ENCODE measurements around the gene MYH9.
"Not testable (repeated sequence)": the region's sequence is repeated elsewhere in the genome, so short reads cannot be mapped to it uniquely, and the experiment has no call there.

MYH9 gene

DNA sequence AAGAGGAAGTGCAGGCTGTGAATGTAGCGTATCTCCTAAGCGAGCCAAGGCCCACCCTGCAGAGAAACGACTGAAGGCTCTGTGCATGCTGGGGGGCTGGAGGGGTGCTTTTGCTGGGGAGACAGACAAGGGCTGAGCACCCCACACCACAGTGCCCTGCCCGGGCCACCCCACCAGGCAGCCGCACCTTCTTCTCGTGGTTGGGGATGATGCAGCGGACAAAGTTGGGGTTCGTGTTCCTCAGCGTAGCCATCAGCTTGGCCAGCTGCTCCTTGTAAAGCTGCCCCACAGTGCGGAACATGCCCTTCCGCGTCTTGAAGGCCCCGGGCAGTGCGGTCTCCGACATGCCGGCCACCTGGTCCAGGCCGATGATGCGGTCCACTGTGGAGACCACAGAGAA, 81.5 kb downstream of the MYH9 start:
- no peak for DNase-seq

DNA sequence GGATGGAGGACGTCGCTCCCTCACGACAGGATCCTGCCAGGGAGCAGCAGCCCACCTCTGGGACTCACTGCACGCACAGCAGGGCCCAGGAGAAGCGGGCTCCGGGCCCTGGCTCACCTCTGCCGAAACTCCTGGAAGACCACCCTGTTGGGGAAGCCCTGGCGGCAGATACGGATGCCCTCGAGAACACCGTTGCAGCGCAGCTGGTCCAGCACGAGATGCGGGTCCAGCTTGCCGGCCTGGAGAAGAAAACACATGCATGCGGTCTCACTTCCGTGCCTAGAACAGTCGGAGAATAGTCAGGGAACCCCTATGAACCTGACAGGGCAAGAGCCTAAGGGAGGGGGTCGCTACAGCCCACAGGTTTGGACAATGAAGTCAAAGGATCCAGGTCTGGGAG, 82.0 kb downstream of the MYH9 start:
- DNase-seq: no peak

DNA sequence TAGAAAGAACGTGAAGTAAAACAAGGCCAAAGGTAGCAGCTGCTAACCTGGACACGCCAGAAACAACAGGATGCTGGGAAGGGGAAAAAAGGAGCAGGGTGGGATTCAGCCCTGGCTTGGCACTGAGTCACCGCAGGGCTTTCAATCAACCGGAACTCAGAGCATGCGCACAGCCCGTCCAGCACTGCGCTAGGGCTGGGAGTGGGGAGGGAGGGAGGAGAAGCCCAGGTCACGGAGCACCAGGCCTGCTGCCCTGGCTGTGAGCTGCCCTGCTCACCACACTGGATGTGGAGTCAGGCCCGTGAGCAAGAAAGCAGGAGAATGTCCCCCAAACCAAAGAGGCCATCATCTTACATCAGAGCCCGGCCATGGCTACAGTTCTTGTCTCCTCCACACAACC, 83.3 kb downstream of the MYH9 start:
- no peak for DNase-seq

DNA sequence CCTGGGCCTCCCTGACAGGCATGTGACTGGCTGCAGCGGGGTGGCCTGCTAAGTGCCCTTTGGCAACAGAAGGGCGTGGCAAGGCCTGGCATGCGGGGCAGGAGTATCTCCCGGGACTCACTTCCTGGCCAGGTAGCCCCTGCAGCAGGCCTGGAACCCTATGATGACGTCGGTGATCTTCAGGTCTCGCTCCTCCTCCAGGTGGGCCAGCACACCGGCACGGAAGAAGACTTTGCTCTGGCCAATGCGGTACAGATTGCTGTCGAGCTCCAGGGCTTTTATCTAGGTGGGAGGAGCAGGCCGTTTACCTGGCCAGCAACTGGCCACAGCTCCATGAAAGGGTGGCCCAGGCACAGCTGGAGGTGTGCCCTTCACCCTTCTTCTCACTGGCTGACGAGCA, 83.9 kb downstream of the MYH9 start:
- no peak for DNase-seq

DNA sequence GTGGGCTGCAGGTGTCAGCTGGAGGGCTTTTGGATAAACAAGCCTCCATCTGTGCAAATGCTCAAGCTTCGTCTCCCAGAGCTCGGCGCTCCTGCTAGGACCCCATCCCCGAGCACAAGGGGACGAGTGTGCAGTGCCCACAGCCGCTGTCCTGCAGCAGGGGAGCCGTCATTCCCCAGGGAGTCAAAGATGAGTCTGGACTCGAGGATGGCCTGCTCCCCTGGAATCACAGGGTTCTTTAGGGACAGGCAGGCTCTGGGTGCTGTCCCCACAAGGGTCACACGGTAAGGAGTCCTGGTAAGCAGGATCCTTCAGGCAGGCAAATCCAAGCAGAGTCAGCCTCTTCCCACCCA, 84.7 kb downstream of the MYH9 start:
- DNase-seq: no peak

DNA sequence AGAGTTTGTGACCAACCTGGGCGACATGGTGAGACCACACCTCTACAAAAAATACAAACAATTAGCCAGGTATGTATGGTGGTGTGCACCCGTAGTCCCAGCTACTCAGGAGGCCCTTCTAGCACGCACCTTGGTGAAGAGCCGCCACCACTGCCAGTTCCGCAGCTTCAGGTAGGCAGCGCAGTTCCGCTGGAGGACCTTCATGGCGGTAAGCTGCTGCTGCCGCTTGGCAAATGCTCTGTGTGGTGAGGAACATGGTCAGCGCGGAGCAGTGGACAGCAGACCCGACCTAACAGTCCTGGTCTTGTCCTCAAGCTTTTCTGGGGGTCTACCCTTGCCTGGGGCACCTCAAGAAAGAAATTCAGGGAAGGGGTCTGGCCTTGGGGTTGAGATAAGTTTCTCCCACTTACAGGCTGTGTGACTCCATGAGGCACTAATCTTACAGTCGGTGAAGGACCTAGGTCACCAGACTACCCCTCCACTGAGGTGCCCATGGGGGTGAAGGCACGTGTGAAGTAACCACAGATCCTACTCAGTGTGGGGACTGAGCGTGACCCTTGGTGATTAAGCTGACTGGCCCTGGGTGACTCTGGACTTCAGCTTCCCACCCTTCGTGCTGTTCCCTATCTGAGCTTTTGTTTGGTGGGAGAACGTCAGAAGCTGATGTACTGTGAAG, 85.2 kb downstream of the MYH9 start:
- DNase-seq: no peak

DNA sequence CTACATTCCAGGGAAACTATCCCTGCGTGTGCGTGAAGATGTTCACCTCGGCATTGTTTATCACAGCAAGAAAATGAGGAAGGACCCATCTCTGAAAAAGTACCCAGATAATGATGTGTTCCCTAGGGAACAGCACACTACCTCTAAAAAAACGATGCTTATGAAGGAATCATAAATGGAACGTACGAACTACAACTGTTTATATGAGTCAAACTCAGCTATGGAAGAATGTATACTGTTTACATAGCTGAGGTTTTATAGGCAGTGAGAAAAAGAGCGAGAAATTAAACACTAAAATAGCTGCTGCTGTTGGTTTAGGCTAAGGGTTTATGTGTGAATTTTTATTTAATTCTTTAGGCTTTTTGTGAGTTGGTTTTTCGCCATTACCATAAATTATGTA, 85.9 kb downstream of the MYH9 start:
- no peak for DNase-seq

DNA sequence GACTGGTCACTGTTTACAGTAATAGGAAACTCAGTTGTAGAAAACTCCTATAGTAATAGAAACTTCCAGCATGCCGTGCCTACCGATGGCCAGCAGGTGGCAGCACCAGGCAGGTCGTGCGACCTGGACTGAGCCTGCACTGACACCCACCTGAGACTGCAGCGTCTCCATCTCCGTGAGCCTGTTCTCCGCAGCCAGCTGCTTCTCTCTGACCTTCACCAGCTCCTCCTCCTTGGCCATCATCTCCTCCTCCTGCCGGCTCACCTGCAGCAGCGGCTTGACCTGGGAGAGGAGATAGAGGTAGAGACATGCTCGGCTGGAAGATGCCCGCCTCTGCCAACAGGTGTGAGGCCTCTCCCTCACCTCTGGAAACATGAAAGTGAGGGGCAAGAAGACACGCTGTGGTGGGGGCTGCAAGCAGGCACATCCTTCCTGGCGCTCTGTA, 86.4 kb downstream of the MYH9 start:
- DNase-seq: peak; percentile 89

DNA sequence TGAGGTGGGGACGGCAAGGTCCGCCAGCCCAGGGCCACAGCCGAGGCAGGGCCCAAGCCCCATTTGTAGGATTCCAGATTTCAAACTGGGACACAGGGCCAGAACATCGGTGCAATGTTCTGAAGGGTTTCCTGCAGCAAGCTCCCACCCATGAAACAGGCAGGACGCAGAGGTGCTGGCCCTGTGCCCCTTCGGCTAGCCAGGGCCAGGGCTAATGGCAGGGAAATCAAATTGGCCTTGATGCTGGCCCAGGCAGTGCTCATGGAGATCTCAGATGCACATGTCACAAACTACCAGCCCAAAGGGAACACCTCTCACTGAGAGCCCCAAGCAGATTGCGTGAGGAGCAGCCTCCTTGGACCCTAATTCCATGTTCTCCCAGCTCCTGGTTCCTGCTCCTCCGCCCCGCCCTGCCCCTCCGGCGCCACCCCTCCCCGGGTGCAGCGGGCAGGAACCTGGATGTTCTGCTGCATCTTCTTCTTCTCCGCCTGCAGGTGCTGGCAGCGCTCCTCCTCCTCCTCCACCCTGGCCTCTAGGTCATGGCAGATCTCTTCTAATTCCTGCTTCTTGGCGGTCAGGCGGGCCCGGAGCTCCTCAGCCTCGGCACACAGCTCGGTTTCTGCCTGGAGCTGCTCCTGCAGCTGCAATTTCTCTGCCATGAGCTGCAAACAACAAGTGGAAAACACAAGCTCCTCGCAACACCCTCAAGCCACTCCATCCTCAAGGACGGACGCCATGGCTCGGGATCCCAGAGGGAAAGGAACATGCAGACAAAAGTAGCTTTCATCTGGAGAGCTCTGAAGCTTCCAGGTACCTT, 87.2 kb downstream of the MYH9 start:
- no peak for DNase-seq

DNA sequence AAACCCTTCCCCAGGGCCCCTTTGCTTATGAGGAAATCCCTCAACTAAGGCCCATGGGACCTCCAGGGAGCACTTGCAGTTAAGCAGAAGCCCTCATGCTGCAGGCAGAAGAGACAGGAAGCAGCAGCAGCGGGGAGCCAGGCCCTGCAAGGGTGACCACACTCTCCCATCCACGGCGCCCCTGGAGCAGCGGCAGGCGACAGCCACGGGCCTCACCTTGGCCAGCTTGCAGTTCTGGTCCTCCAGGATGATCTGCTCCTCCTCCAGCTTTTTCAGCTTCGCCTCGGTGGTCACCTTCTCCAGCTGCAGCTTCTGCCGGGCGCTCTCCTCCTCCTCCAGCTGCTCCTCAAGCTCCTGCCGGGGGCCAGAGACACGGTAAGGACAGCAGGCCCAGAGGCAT, 87.9 kb downstream of the MYH9 start:
- DNase-seq: no peak

DNA sequence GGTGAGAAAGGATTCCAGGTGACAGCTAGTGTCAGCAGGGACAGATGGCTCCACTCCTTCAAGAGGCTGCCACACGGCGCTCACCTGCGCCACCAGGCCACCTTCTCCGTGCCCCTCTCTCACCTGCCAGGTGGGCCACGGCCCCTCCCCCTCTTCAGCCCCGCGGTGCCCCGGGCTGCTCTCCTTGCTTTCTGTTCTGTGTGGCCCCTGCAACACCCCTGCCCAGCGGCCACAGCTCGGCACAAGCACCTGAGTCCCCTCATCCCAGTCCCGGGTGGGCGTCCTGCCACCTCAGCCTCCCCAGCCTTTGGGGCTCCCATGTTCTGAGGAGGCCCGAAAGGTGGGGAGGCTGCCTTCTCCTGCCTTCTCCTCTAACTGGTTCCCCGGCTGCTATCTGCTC, 88.5 kb downstream of the MYH9 start:
- no peak for DNase-seq

DNA sequence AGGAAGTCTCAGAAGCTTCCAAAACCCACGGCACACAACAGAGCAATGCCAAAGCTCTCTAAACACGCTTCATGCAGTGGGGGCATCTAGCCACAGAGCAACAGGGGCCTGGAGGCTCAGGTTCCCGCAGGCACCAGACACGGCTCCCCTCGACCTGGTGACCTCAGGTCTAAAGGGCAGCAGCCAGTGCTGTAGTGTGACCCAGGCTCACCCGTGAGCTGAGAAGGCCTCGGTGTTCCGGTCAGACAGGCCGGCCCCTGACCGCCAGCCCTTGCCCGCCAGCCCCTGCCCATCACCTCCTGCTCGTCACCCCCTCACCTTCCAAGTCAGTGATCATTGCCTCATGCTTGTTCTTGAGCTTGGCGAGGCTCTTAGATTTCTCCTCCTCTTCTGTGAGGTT, 89.2 kb downstream of the MYH9 start:
- DNase-seq: no peak

DNA sequence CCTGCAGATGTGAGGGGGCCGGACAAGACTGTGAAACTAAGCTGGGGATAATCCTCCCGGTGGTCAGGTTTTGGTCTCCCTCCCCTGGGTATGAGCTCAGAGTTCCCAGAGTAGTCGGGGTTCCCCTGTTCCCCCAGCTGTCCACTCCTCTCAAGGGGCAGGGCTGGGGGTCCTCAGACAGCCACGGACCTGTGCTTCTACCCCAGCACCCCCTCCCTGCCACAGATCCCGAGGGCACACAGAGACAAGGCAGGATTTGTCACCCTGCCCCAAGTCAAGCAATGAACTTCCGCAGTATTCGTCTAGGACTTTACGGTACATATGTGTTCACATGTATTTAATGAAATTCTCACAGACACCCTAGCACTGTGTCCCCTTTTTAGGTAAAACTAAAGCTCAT, 89.6 kb downstream of the MYH9 start:
- DNase-seq: no peak

DNA sequence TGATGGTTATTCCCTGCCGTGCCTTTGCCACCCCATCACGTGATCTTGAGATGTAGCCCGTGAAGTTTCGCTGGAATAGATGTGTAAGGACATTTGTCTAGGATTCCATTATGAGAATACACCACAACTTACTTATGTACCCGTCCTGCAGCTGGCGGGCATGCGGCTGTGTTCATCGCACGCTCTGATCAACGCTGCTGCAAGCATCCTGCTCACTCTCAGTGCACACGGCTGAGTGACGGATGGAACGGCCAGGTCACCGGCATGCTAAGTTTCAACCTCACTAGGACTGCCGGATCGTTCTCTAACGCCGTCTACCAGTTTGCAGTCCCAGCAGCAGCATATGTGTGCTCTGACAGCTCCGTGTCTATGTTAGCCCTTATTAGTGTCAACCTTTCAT, 90.2 kb downstream of the MYH9 start:
- DNase-seq: no peak

DNA sequence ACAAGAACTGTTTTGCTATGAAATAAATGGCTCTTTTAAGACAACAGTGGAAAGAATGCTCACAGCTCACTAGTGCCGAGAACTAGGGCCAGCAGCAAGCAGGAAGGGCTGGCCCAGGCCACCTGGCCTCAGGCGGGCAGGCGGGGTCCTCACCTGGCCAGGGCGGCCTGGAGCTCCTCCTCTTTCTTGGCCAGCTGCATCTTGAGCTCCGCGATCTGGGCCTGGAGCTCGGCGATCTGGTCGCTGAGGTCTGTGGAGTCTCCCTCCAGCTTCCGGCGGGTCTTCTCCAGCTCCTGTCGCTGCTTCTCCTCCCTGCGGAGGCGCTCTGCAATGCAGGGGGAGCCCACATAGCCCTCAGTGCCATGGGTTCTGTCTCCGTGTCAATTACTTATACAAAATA, 91.1 kb downstream of the MYH9 start:
- DNase-seq: no peak

DNA sequence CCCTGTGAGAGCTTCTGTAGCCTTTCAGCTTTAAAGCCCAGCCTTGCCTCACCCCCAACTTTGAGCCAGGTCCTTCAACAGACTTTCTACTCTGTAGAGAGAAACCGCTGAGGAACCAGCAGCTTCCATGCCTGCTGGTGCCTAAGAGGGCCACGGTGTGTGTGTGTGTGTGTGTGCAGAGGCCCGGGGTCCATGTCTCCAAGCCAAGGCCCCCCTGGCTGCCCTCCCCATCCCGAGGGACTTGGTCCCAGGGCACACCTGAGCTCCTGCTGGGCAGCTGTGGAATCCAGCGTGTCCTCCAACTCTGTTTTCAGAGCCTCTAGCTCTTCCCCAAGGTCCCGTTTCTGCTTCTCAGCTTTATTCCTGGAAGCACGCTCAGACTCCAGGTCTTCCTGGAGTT, 92.5 kb downstream of the MYH9 start:
- DNase-seq: no peak

DNA sequence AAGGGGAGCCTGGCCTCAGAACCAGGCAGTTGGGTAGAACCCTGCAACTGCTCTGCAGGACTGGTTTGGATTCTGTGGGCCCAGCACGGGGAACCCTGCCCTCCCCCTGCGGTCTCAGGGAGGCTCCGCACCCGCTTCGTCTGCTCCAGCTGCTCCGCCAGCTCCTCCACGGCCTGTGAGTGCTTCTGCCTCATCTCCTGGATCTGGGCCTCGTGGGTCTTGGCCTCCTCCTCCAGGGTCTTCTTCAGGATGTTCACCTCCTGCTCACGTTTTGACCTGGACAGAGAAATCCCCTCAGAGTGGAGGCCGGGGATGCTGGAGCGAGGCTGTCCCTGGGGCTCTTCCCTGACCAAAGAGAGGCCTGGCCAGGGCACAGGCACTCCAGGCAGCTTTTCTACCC, 93.0 kb downstream of the MYH9 start:
- DNase-seq: no peak

DNA sequence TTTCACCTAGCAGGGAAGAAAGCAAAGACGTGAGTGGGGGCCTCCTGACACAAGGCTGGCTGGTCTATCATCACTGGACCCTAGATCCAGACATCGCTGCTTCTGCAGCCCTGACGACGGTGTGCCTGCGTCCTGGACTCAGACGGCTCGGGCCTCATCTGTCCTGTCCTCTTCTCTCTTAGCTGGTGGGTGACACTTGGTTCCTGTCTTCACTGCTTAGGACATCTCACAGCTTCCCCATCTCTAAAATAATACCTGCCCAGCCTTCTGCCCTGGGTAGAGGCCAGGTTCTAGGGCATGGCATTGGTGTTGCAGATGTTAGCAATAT, 93.5 kb downstream of the MYH9 start:
- no peak for DNase-seq

DNA sequence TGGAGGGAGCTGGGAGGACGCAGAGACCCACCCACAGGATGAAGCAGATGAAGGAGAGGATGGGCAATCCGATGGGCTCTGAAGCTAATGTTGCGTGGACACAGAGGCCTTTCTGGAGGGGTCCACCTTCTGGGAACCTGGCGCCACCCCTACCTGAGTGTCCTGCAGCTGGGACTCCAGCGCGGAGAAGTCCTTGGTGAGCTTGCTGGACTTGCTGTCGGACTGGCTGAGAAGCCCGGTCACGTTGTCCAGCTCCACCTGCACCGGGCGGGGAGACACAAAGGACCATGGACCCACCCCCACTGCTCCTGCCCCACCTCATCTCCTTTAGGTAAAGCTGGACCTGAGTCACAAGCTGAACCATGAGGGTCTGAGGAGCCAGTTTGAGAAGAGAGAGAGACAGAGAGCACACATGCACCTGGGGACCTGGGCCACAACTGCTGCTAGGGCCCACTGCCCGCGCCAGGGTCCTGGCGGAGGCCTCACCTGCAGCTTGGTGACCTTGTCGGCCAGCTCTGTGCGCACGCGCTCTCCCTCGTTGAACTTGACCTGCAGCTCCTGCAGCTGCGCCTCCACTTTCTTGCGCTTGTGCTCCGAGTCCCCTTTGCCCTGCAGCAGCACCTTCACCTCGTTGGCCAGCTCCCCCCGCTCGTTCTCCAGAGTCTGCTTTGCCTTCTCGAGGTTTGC, 94.0 kb downstream of the MYH9 start:
- DNase-seq: no peak

DNA sequence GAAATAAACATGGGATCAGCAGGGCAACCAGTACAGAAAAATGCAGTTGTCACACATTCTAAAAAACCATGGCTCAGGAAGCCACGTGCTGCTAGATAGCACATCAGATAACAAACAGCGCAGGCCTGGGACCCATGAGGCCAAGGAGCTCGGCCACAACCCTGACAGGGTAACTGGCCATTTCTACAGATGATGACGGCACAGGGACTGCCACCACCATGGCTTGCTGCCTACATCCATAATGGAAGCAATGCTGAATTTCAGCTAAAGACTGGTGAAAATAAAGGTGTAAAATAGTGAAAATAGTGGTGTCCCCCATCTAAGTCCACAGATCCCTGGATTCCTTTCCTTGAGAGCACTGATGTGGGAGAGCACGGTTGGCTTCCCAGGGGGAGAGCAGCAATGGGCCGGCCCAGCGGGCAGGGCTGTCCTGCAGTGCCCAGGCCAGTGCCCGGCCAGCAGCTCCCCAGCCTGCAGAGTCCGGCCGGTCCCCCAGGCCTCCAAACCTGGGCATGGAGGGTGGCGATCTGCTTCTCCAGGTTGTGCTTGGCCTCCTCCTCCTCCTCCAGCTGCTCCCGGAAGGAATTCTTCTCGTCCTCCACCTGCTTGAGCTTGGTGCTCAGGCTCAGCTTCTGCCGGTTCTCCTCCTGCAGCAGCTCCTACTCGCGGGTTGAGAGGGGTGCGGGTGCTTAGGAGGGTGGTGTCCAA, 94.8 kb downstream of the MYH9 start:
- DNase-seq: no peak

DNA sequence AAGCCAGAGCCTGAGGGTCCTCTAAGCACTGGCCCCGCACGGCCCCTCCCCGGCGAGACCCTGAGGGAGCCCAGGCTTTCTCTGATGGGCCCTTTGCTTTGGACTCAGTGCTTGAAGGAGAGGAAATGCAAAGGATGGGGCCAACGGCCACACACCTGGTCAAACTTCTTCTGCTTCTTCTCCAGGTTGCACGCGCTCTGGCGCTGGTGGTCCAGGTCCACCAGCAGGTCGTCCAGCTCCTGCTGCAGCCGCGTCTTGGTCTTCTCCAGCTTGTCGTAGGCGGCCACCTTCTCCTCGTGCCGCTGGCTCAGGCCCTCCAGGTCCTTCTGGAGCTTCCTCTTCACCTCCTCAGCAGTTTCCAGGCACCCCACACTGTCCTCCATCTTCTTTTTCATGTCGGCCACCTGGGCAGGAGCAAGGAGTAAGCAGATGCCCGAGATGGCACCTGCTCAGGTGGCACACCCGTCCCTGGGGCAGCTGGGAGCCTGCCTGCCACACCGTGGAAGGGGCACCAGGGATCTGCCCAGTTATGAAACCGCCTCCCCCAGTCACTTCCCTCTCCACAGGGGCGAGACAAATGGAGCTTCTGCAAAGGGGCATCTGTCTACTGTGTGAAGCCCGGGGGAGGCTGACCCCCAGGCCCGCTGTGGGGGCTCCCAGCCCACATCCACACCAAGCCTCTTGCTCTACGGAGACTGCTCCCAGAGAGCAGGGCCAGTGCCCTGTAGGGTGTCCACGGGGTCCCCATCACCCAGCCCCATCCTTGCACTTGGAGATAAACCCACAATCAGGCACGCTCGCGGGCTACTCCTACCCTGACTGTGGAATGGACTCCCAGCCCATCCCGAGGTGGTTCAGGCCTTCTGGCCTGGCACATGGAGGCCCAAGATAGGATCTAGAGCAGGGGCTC, 95.7 kb downstream of the MYH9 start:
- DNase-seq: no peak

DNA sequence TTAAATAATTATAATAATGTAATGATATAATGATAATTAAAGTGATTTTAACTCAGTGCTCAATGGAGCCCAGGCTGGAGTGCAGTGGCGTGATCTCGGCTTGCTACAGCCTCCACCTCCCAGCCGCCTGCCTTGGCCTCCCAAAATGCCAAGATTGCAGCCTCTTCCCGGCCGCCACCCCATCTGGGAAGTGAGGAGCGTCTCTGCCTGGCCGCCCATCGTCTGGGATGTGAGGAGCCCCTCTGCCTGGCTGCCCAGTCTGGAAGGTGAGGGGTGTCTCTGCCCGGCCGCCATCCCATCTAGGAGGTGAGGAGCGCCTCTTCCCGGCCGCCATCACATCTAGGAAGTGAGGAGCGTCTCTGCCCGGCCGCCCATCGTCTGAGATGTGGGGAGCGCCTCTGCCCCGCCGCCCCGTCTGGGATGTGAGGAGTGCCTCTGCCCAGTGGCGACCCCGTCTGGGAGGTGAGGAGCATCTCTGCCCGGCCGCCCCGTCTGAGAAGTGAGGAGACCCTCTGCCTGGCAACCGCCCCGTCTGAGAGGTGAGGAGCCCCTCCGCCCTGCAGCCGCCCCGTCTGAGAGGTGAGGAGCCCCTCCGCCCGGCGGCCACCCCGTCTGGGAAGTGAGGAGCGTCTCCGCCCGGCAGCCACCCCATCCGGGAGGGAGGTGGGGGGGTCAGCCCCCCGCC, 97.2 kb downstream of the MYH9 start:
- not testable (repeated sequence) for DNase-seq

Data from activated CD4-positive, alpha-beta T cell treated with anti-CD3 and anti-CD28 coated beads for 48 hours (primary cell).